ENCODE results near the gene TBXAS1. TPM values are rescaled to one million over a fixed set of nuclear protein-coding genes. Genes with fewer than 3 reads are reported as not detected.

Gene TBXAS1
- total and polyA plus RNA-seq, 2 donors (not counting 3 experiments of a cell fraction or from before 2014, with no cell fraction given): 2.1 to 4.3 TPM

GRCh38 chr7:139999516-139999915 is 170.5 kb downstream of the TBXAS1 start:
- no peaks in the 10 kb centered on the region for H3K4me1 ChIP-seq (ENCODE audit: control insufficient read depth, extremely low read depth, insufficient read depth, low read length)
- DNase-seq (ENCODE audit: low read depth, low spot score) (no peak), FAIRE-seq (no peak)
- dilution Hi-C loops (cut with MboI; ENCODE audit: extremely low pct_ligation_motif_present, low sequenced_read_pairs): no loop called here
- CTCF ChIA-PET: interaction anchor here (1.4 to 12.2 kb wide), 4 partner anchors 353 to 500 kb away, joined by 3 to 233 read pairs (median 144); no protein-coding TSS in a partner anchor
- TF ChIP-seq JUN (IDR thresholded peaks at IDR 0.05; ENCODE audit: borderline replicate concordance, insufficient read depth, insufficient read length, low read depth) (no peak), CTCF (IDR thresholded peaks at IDR 0.05; ENCODE audit: extremely low read depth in 1 of 2, insufficient read depth in 1 of 2, low read depth in 1 of 2, low read length in 2 of 2) (no peak), POLR2A (IDR thresholded peaks at IDR 0.05; ENCODE audit: low read depth, low read length) (no peak), POLR2AphosphoS5 (IDR thresholded peaks at IDR 0.05; ENCODE audit: insufficient read depth, low read depth, low read length) (no peak), GATA2 (IDR thresholded peaks at IDR 0.05; ENCODE audit: insufficient read depth, insufficient read length, low read depth, low read length) (no peak), FOS (IDR thresholded peaks at IDR 0.05; ENCODE audit: borderline replicate concordance, insufficient read depth, low read length) (no peak), EZH2 (IDR thresholded peaks at IDR 0.05; ENCODE audit: borderline replicate concordance, low read depth, low read length, severe bottlenecking) (no peak), MAX (IDR thresholded peaks at IDR 0.05; ENCODE audit: insufficient read depth, insufficient read length) (no peak), MYC (IDR thresholded peaks at IDR 0.05; ENCODE audit: low read depth, low read length) (no peak)
- H3K27me3 ChIP-seq (ENCODE audit: control insufficient read depth in 2 of 2, insufficient read depth in 2 of 2, low read length in 2 of 2): no peaks in the 10 kb centered on the region
- POLR2A ChIA-PET: no interaction called here
- H2AFZ ChIP-seq (ENCODE audit: low read depth, low read length): no peak overlapping the region
- no TSS peak for BruUV-seq (replicated peaks)
- H3K36me3 ChIP-seq (ENCODE audit: control insufficient read depth in 2 of 2, extremely low read depth in 1 of 2, insufficient read depth in 2 of 2, low read length in 2 of 2): no peaks in the 10 kb centered on the region
- intact Hi-C loops (cut with micrococcal nuclease): no loop called here
- H4K20me1 ChIP-seq (replicated peaks; ENCODE audit: control insufficient read depth, extremely low read depth, insufficient read depth, low read length): no peaks in the 10 kb centered on the region
- H3K9me3 ChIP-seq (replicated peaks; ENCODE audit: control insufficient read depth, insufficient read depth, low read length): no peaks in the 10 kb centered on the region
- no peak overlapping the region for H3K4me3 ChIP-seq (replicated peaks in 1 of 3; ENCODE audit: insufficient read depth in 1 of 3, low read depth in 1 of 3, low read length in 3 of 3)
- no peak overlapping the region for H3K27ac ChIP-seq (ENCODE audit: insufficient read depth, low read depth, low read length)
- no peaks in the 10 kb centered on the region for H3K9me1 ChIP-seq (replicated peaks; ENCODE audit: control insufficient read depth, extremely low read depth, insufficient read depth, low read length)
- no peak overlapping the region for H3K4me2 ChIP-seq (ENCODE audit: insufficient read depth, low read length)
- H3K9ac ChIP-seq (replicated peaks; ENCODE audit: extremely low read depth, insufficient read depth, low read length): no peak overlapping the region
- no peaks in the 10 kb centered on the region for H3K79me2 ChIP-seq (ENCODE audit: control insufficient read depth, insufficient read depth, low read length)
